AG04450 (cell line): ENCODE measurements around the gene KMT2D. TPM values are rescaled to one million over a fixed set of nuclear protein-coding genes. Genes with fewer than 3 reads are reported as not detected.

Experiments
- CTCF ChIA-PET: fragments of 300-600, 350-600 bp; formaldehyde crosslinking; extraction: SDS; loops from one replicate; lab custom pipeline; 2022; ENCODE audit warnings: antibody characterized with exemption, inconsistent platforms; lab: Charles Lee
- POLR2A ChIA-PET: fragments of 350-600 bp; formaldehyde crosslinking; extraction: SDS; loops from one replicate; lab custom pipeline; 2021; ENCODE audit warnings: antibody characterized with exemption, inconsistent platforms; lab: Yijun Ruan, JAX
- DNase-seq: peaks from one replicate; pipeline ENCODE4 v3.0.0-alpha.2; 2011; ENCODE audit warnings: low read depth, low spot score
- H3K27ac ChIP-seq: one replicate; pipeline ENCODE4 v1.5.1; 2012; ENCODE audit warnings: low read depth, low read length, control low read depth
- H3K27me3 ChIP-seq: one replicate; pipeline ENCODE4 v1.6.0; 2012; ENCODE audit warnings: low read length; ENCODE audit not compliant: control insufficient read depth, insufficient read depth
- H3K4me3 ChIP-seq: 2 replicates; pipeline ENCODE4 v1.5.1; 2011; ENCODE audit warnings: mild to moderate bottlenecking, low read depth, low read length, control low read depth
- H3K9me3 ChIP-seq: 2 replicates; pipeline ENCODE4 v1.5.1; 2012; ENCODE audit warnings: low read length; ENCODE audit not compliant: control insufficient read depth, insufficient read depth
- CTCF ChIP-seq: IDR thresholded peaks from 2 replicates; pipeline ENCODE4 v1.5.1; 2011; ENCODE audit warnings: low read depth, low read length, control low read depth, inconsistent platforms
- polyA plus RNA-seq: library from polyadenylated mRNA; depleted of rRNA; stranded (reverse); fragments of >200 nt; gene quantifications from 2 replicates; pipeline ENCODE4 v1.2.3, GENCODE V29; 2011

KMT2D gene
- polyA plus RNA-seq, 1 experiment: 8.9 TPM

DNA sequence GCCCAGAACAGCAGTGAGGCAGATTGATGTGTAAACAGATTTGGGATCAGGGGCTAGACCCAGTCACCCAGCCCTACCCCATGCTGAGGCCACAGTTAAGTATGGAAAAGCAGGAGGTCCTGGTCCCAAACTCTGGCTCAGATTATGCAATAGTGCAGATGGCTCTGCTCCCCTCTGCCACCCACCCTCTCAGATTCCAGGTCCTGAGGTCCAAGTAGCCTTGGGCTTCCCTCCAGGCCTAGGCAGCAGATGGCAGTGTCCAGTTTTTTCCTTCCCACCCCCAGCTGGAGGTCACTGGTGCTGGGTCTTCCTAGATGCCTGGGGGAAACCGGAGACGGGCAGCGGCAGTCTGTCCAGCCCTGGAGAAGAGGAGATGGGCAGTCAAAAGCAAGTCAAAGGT lies 36.8 kb upstream of the KMT2D start:
- CTCF ChIA-PET: interaction anchor here (1.8 to 5.9 kb wide), 3 partner anchors 10 to 33 kb away, joined by 11 to 48 read pairs (median 12); partner anchors contain the start of gene LMBR1L
- Histone ChIP-seq H3K4me3 (no peak overlapping the region), H3K27me3 (peaks cover 5% of the 10 kb centered on the region), H3K9me3 (no peaks in the 10 kb centered on the region), H3K27ac (no peak overlapping the region)
- TF ChIP-seq CTCF: no peak
- DNase-seq: no peak
- POLR2A ChIA-PET: interaction anchor here (1.1 to 1.9 kb wide), 2 partner anchors 12 to 34 kb away, joined by 3 to 6 read pairs; partner anchors contain the start of gene TUBA1B

GRCh38 chr12:49094975-49095365 lies 34.4 kb upstream of the KMT2D start:
- no peak overlapping the region for H3K27ac ChIP-seq
- no peak overlapping the region for H3K4me3 ChIP-seq
- CTCF ChIA-PET: interaction anchor here (1.3 to 5.9 kb wide), 2 partner anchors 31 to 35 kb away, joined by 5 to 48 read pairs; no protein-coding TSS in a partner anchor
- POLR2A ChIA-PET: interaction anchor here (0.7 to 1.5 kb wide), 3 partner anchors 9 to 35 kb away, joined by 3 to 6 read pairs (median 5); partner anchors contain the start of gene RHEBL1
- DNase-seq: no peak
- H3K27me3 ChIP-seq: peaks cover 12% of the 10 kb centered on the region
- TF ChIP-seq CTCF: no peak
- H3K9me3 ChIP-seq: no peaks in the 10 kb centered on the region

- no peak for DNase-seq
- Histone ChIP-seq H3K27me3 (peaks cover 15% of the 10 kb centered on the region), H3K9me3 (no peaks in the 10 kb centered on the region), H3K4me3 (peak within 1 kb of the TSS; percentile 25; the same call in 1 of the 2 replicates), H3K27ac (no peak within 1 kb of the TSS)
- ChIA-PET POLR2A (interaction anchor here (0.6 to 1.5 kb wide), 5 partner anchors 8 to 122 kb away, joined by 3 to 11 read pairs (median 6); partner anchors contain the start of genes LMBR1L and RHEBL1), CTCF (interaction anchor here (1.3 to 5.9 kb wide), 2 partner anchors 30 to 36 kb away, joined by 5 to 48 read pairs; no protein-coding TSS in a partner anchor)
- no peak for TF ChIP-seq CTCF
These were observed 33.8 kb upstream of the KMT2D start, which contains the start of gene DHH for GRCh38 chr12:49094160-49094974. TSS of gene DHH (minus strand) at chr12:49094801. CDS start at chr12:49094512, 289 bp downstream.

- H3K27ac ChIP-seq: no peak overlapping the region
- H3K9me3 ChIP-seq: no peaks in the 10 kb centered on the region
- H3K4me3 ChIP-seq: no peak overlapping the region
- ChIA-PET POLR2A (interaction anchor here (0.6 to 1.5 kb wide), 3 partner anchors 16 to 122 kb away, joined by 5 to 11 read pairs (median 8); partner anchors contain the start of gene LMBR1L), CTCF (interaction anchor here (5.9 kb wide), 1 partner anchor 30 kb away, joined by 48 read pairs; no protein-coding TSS in a partner anchor)
- no peak for TF ChIP-seq CTCF
- no peak for DNase-seq
- peaks cover 20% of the 10 kb centered on the region for H3K27me3 ChIP-seq
These were observed 33.2 kb upstream of the KMT2D start for GRCh38 chr12:49093792-49094159.
